Mesendoderm (in vitro differentiated cells): ENCODE measurements around the gene GNAT1.
"Not testable (repeated sequence)": the region's sequence is repeated elsewhere in the genome, so short reads cannot be mapped to it uniquely, and the experiment has no call there.

ENCODE experiments used
- DNase-seq: peaks from one replicate; pipeline ENCODE4 v3.0.0; 2013
- H2AK5ac ChIP-seq: 2 replicates; pipeline ENCODE4 v1.6.1; 2013; ENCODE audit warnings: low read length, inconsistent platforms
- H2BK120ac ChIP-seq: 2 replicates; pipeline ENCODE4 v1.6.1; 2013; ENCODE audit warnings: low read depth, mild to moderate bottlenecking, low read length, moderate library complexity, mixed read lengths
- H2BK15ac ChIP-seq: replicated peaks from 2 replicates; pipeline ENCODE4 v1.6.1; 2013; ENCODE audit warnings: low read depth, mild to moderate bottlenecking, moderate library complexity
- H2BK5ac ChIP-seq: 2 replicates; pipeline ENCODE4 v1.6.1; 2013; ENCODE audit warnings: low read length, inconsistent platforms
- H3K18ac ChIP-seq: 2 replicates; pipeline ENCODE4 v1.6.1; 2013; ENCODE audit warnings: mild to moderate bottlenecking, low read length, mixed read lengths
- H3K23ac ChIP-seq: one replicate; pipeline ENCODE4 v1.6.1; 2013; ENCODE audit warnings: low read length
- H3K27ac ChIP-seq: 2 replicates; pipeline ENCODE4 v1.5.1; 2013; ENCODE audit warnings: low read depth, mild to moderate bottlenecking, inconsistent platforms, low read length, moderate library complexity
- H3K27me3 ChIP-seq: 2 replicates; pipeline ENCODE4 v1.6.1; 2013; ENCODE audit warnings: low read length, control low read depth, mild to moderate bottlenecking, inconsistent platforms; ENCODE audit not compliant: insufficient read depth, poor library complexity
- H3K36me3 ChIP-seq: 2 replicates; pipeline ENCODE4 v1.6.1; 2013; ENCODE audit warnings: low read length, inconsistent platforms; ENCODE audit not compliant: control insufficient read depth, insufficient read depth
- H3K4ac ChIP-seq: one replicate; pipeline ENCODE4 v1.6.1; 2013; ENCODE audit warnings: low read depth, mild to moderate bottlenecking, low read length, moderate library complexity
- H3K4me1 ChIP-seq: 2 replicates; pipeline ENCODE4 v1.6.1; 2013; ENCODE audit warnings: low read depth, low read length, inconsistent platforms; ENCODE audit not compliant: control insufficient read depth
- H3K4me2 ChIP-seq: 2 replicates; pipeline ENCODE4 v1.6.1; 2013; ENCODE audit warnings: low read length
- H3K4me3 ChIP-seq: 2 replicates; pipeline ENCODE4 v1.5.1; 2013; ENCODE audit warnings: mild to moderate bottlenecking, low read length
- H3K56ac ChIP-seq: one replicate; pipeline ENCODE4 v1.6.1; 2013; ENCODE audit warnings: low read length
- H3K79me1 ChIP-seq: 2 replicates; pipeline ENCODE4 v1.6.1; 2013; ENCODE audit warnings: low read length, inconsistent platforms
- H3K79me2 ChIP-seq: 2 replicates; pipeline ENCODE4 v1.6.1; 2013; ENCODE audit warnings: mild to moderate bottlenecking, low read length; ENCODE audit not compliant: control insufficient read depth, insufficient read depth
- H3K9ac ChIP-seq: 2 replicates; pipeline ENCODE4 v1.6.1; 2013; ENCODE audit warnings: low read length, inconsistent platforms
- H4K5ac ChIP-seq: one replicate; pipeline ENCODE4 v1.6.1; 2013; ENCODE audit warnings: low read length
- H4K8ac ChIP-seq: one replicate; pipeline ENCODE4 v1.6.1; 2013; ENCODE audit warnings: low read depth, mild to moderate bottlenecking, control low read depth, low read length, moderate library complexity
- WGBS: extraction: QIAGEN DNeasy Blood & Tissue Kit; methylation state at CpG from one replicate; pipeline ENCODE4 v1.1.7; 2013; ENCODE audit warnings: low lambda C conversion rate, missing lambda C conversion rate; ENCODE audit not compliant: insufficient coverage; ENCODE audit errors: extremely low coverage; 5-methylcytosine and 5-hydroxymethylcytosine counted together

GNAT1 gene

GRCh38 chr3:50224639-50225038, 33.2 kb downstream of the GNAT1 start:
- no peak overlapping the region for H3K27ac ChIP-seq
- H3K56ac ChIP-seq: no peak overlapping the region
- H3K4me3 ChIP-seq: no peak overlapping the region
- H2AK5ac ChIP-seq: no peak overlapping the region
- no peaks in the 10 kb centered on the region for H3K79me2 ChIP-seq
- no peaks in the 10 kb centered on the region for H3K27me3 ChIP-seq
- H3K36me3 ChIP-seq: no peaks in the 10 kb centered on the region
- H3K79me1 ChIP-seq: peaks cover 2% of the 10 kb centered on the region
- no peak overlapping the region for H3K18ac ChIP-seq
- DNase-seq: no peak
- no peak overlapping the region for H3K23ac ChIP-seq
- H2BK15ac ChIP-seq: no peak overlapping the region
- no peak overlapping the region for H2BK120ac ChIP-seq
- peaks cover 7% of the 10 kb centered on the region for H3K4me1 ChIP-seq
- no peak overlapping the region for H3K4ac ChIP-seq
- WGBS: no CpG with 5 or more reads among the region's 5 CpGs
- H4K8ac ChIP-seq: no peak overlapping the region
- no peak overlapping the region for H4K5ac ChIP-seq
- no peak overlapping the region for H3K9ac ChIP-seq
- no peak overlapping the region for H3K4me2 ChIP-seq
- no peak overlapping the region for H2BK5ac ChIP-seq

GRCh38 chr3:50226888-50227389, 35.5 kb downstream of the GNAT1 start:
- H3K4me1 ChIP-seq: peaks cover 7% of the 10 kb centered on the region
- no peak overlapping the region for H4K8ac ChIP-seq
- no peak overlapping the region for H2BK5ac ChIP-seq
- no peak overlapping the region for H3K23ac ChIP-seq
- H3K79me2 ChIP-seq: no peaks in the 10 kb centered on the region
- H4K5ac ChIP-seq: no peak overlapping the region
- peak overlapping the region; percentile 80 for H3K56ac ChIP-seq
- no peak overlapping the region for H2BK120ac ChIP-seq
- peak; percentile 60 for DNase-seq
- peaks cover 2% of the 10 kb centered on the region for H3K79me1 ChIP-seq
- H3K36me3 ChIP-seq: no peaks in the 10 kb centered on the region
- no peaks in the 10 kb centered on the region for H3K27me3 ChIP-seq
- no peak overlapping the region for H2AK5ac ChIP-seq
- no peak overlapping the region for H3K4ac ChIP-seq
- peak overlapping the region; percentile 36 for H3K4me2 ChIP-seq
- H3K9ac ChIP-seq: peak overlapping the region; percentile 53
- peak overlapping the region; percentile 3 for H3K18ac ChIP-seq
- WGBS: no CpG with 5 or more reads among the region's 40 CpGs
- peak overlapping the region; percentile 0 for H3K4me3 ChIP-seq
- no peak overlapping the region for H2BK15ac ChIP-seq
- no peak overlapping the region for H3K27ac ChIP-seq

GRCh38 chr3:50227390-50228183, 36.2 kb downstream of the GNAT1 start:
- peak overlapping the region; percentile 87 for H3K27ac ChIP-seq
- no peaks in the 10 kb centered on the region for H3K79me2 ChIP-seq
- peak overlapping the region; percentile 92 for H3K9ac ChIP-seq
- no peak overlapping the region for H4K5ac ChIP-seq
- H2BK15ac ChIP-seq: no peak overlapping the region
- H3K4ac ChIP-seq: peak overlapping the region; percentile 57
- H3K79me1 ChIP-seq: peaks cover 2% of the 10 kb centered on the region
- H2AK5ac ChIP-seq: no peak overlapping the region
- H2BK120ac ChIP-seq: no peak overlapping the region
- H3K4me2 ChIP-seq: peak overlapping the region; percentile 98
- no CpG with 5 or more reads among the region's 51 CpGs for WGBS
- DNase-seq: peak; percentile 97
- peaks cover 7% of the 10 kb centered on the region for H3K4me1 ChIP-seq
- no peaks in the 10 kb centered on the region for H3K36me3 ChIP-seq
- no peak overlapping the region for H3K23ac ChIP-seq
- peak overlapping the region; percentile 60 for H3K18ac ChIP-seq
- no peaks in the 10 kb centered on the region for H3K27me3 ChIP-seq
- no peak overlapping the region for H4K8ac ChIP-seq
- peak overlapping the region; percentile 97 for H3K56ac ChIP-seq
- peak overlapping the region; percentile 97 for H2BK5ac ChIP-seq
- peak overlapping the region; percentile 72 for H3K4me3 ChIP-seq

DNA sequence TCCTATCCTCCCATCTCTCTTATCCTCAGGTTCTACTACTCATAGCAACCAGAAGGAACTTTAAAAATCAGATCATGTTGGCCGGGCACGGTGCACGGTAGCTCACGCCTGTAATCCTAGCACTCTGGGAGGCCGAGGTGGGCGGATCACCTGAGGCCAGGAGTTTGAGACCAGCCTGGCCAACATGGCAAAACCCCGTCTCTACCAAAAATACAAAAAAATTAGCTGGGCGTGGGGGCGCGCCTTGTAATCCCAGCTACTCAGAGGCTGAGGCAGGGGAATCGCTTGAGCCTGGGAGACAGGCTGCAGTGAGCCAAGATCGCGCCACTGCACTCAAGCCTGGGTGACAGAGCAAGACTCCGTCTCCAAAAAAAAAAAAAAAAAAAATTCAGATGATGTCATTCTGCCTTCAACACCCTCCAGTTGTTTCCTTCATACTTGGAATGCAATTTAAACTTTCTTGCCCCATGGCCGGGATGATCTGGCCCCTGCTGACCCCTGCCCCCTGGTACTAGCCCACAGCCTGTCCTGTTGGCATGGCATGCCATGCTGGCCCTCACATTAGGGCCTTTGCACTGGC, 36.9 kb downstream of the GNAT1 start:
- not testable (repeated sequence) for H3K4ac ChIP-seq, H3K23ac ChIP-seq, H3K79me1 ChIP-seq, H3K79me2 ChIP-seq, H3K18ac ChIP-seq, H4K8ac ChIP-seq, H3K4me1 ChIP-seq, H2BK120ac ChIP-seq, H3K4me3 ChIP-seq, H2BK15ac ChIP-seq, H2BK5ac ChIP-seq, H3K36me3 ChIP-seq, H4K5ac ChIP-seq, DNase-seq, H3K27me3 ChIP-seq
- Histone ChIP-seq H3K27ac (peak overlapping the region; percentile 87), H2AK5ac (peak overlapping the region; percentile 92), H3K56ac (peak overlapping the region; percentile 97), H3K9ac (peak overlapping the region; percentile 92), H3K4me2 (peak overlapping the region; percentile 98)
- WGBS: no CpG with 5 or more reads among the region's 15 CpGs

- Histone ChIP-seq H2AK5ac (peak overlapping the region; percentile 60), H3K4me2 (no peak overlapping the region), H2BK15ac (no peak overlapping the region), H3K56ac (peak overlapping the region; percentile 17), H3K4me3 (no peak overlapping the region), H4K5ac (no peak overlapping the region), H3K79me1 (peaks cover 2% of the 10 kb centered on the region), H3K23ac (no peak overlapping the region), H4K8ac (no peak overlapping the region), H2BK120ac (no peak overlapping the region), H2BK5ac (no peak overlapping the region), H3K4me1 (peaks cover 7% of the 10 kb centered on the region), H3K4ac (no peak overlapping the region), H3K9ac (no peak overlapping the region), H3K79me2 (no peaks in the 10 kb centered on the region), H3K18ac (no peak overlapping the region), H3K27me3 (no peaks in the 10 kb centered on the region), H3K27ac (no peak overlapping the region), H3K36me3 (no peaks in the 10 kb centered on the region)
- no peak for DNase-seq
- no CpG with 5 or more reads among the region's 3 CpGs for WGBS
Observed at GRCh38 chr3:50229490-50229889, 38.1 kb downstream of the GNAT1 start.
